Measurements from ENCODE around the gene LGALS7B. TPM values are rescaled to one million over a fixed set of nuclear protein-coding genes. Genes with fewer than 3 reads are reported as not detected.
"Not testable (repeated sequence)": the region's sequence is repeated elsewhere in the genome, so short reads cannot be mapped to it uniquely, and the experiment has no call there.

The LGALS7B gene
- total RNA-seq, 4 donors from 2014 or later: 871 to 2,466 (median 1,613) TPM

GRCh38 chr19:38745316-38745715, 43.7 kb upstream of the LGALS7B start:
- 34 to 84% methylated on average over 3 to 4 of the region's 7 CpGs for WGBS, 2 donors
- intact Hi-C loops (cut with DNase I): no loop called here
- peaks cover 0 to under 1% (median 0%) of the 10 kb centered on the region in 3 donors for H3K4me1 ChIP-seq

DNA sequence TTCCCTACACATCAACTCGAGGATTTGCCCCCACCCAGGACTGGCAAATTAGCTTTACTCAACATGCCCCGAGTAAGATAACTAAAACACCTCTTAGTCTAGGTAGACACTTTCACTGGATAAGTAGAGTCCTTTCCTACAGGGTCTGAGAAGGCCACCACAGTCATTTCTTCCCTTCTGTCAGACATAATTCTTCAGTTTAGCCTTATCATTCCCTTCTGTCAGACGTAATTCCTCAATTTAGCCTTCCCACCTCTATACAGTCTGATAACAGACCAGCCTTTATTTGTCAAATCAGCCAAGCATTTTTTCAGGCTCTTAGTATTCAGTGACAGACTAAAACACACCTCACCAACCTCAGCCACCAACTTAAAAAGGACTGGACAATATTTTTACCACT, 35.2 kb upstream of the LGALS7B start:
- H3K27me3 ChIP-seq; intact Hi-C loops (cut with DNase I); H3K36me3 ChIP-seq; H3K4me3 ChIP-seq; H3K9me3 ChIP-seq; H3K4me1 ChIP-seq; H3K27ac ChIP-seq; DNase-seq: not testable (repeated sequence)
- 85 to 89% methylated on average over 3 of the region's 3 CpGs for WGBS, 2 donors

More at GRCh38 chr19:38745316-38745715, 43.7 kb upstream of the LGALS7B start:
- Histone ChIP-seq H3K27me3 (no peaks in the 10 kb centered on the region), H3K36me3 (no peaks in the 10 kb centered on the region), H3K4me3 (no peak overlapping the region), H3K27ac (no peak overlapping the region), H3K9me3 (no peaks in the 10 kb centered on the region)
- no peak for TF ChIP-seq POLR2A (IDR thresholded peaks at IDR 0.05)
- no peak for TF ChIP-seq CTCF (IDR thresholded peaks at IDR 0.05)
- no peak for DNase-seq

DNA sequence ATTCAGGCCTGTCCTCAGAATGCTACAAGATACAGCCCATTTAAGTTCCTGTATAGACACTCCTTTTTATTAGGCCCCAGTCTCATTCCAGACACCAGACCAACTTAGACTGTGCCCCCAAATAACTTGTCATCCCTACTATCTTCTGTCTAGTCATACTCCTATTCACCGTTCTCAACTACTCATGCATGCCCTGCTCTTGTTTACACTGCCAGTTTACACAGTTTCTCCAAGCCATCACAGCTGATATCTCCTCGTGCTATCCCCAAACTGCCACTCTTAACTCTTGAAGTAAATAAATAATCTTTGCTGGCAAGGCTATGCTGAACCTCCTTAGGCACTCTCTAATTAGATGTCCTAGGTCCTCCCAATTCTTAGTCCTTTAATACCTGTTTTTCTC, 34.8 kb upstream of the LGALS7B start:
- H3K4me1 ChIP-seq; H3K4me3 ChIP-seq; H3K27me3 ChIP-seq; DNase-seq; intact Hi-C loops (cut with DNase I); H3K27ac ChIP-seq; H3K36me3 ChIP-seq; H3K9me3 ChIP-seq: not testable (repeated sequence)
- WGBS, 2 donors: 82% methylated on average over 2 of the region's 2 CpGs; no CpG with 5 or more reads in 1 of the 2 donors

DNA sequence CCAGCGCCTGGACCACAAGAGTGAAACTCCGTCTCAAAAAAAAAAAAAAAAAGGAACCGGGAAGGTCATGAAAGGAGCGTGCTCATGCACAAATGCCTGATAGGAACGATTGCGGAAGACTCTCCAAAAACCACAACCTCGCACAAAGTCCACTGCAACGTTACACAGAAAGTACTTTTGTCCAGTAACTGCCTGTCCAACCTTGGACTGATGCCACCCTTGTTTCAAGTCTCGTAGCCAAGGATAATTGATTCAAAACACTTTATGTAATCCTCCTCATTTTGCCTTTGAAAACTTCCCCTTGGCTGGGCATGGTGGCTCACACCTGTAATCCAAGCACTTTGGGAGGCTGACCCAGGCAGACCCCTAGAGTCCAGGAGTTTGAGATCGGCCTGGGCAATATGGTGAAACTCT, 29.4 kb upstream of the LGALS7B start:
- 74% methylated on average over 10 of the region's 10 CpGs for WGBS, 2 donors
- TF ChIP-seq CTCF (IDR thresholded peaks at IDR 0.05) (no peak), POLR2A (IDR thresholded peaks at IDR 0.05) (no peak)

DNA sequence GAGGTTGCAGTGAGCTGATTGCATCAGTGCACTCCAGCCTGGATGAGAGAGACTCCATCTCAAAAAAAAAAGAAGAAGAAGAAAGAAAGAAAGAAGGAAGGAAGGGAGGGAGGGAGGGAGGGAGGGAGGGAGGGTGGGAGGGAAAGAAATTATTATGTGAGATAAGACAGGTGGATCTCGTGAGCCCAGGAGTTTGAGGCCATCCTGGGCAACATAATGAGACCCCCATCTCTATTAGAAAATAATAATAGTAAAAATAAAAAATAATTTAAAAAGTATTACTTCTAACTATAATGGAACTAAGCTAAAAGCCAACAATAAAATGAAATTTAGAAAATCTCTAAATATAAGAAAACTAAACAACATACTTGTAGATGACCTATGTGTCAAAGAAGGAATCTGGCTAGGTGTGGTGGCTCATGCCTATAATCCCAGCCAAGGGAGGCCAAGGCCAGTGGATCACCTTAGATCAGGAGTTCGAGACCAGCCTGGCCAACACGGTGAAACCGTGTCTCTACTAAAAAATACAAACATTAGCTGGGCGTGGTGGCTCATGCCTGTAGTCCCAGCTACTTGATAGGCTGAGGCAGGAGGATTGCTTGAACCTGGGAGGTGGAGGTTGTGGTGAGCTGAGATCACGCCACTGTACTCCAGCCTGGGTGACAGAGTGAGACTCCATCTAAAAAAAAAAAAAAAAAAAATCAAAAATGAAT, 28.0 kb upstream of the LGALS7B start:
- H3K9me3 ChIP-seq; H3K27ac ChIP-seq; DNase-seq; intact Hi-C loops (cut with DNase I); H3K4me1 ChIP-seq; H3K36me3 ChIP-seq; H3K4me3 ChIP-seq; H3K27me3 ChIP-seq: not testable (repeated sequence)
- WGBS, 2 donors: 72 to 80% methylated on average over 6 of the region's 6 CpGs

More for the DNA sequence above, 29.4 kb upstream of the LGALS7B start:
- no peak for DNase-seq
- Histone ChIP-seq H3K4me3 (no peak overlapping the region), H3K27ac (no peak overlapping the region), H3K4me1 (no peaks in the 10 kb centered on the region), H3K36me3 (no peaks in the 10 kb centered on the region), H3K27me3 (no peaks in the 10 kb centered on the region), H3K9me3 (no peaks in the 10 kb centered on the region)
- intact Hi-C loops (cut with DNase I): no loop called here

DNA sequence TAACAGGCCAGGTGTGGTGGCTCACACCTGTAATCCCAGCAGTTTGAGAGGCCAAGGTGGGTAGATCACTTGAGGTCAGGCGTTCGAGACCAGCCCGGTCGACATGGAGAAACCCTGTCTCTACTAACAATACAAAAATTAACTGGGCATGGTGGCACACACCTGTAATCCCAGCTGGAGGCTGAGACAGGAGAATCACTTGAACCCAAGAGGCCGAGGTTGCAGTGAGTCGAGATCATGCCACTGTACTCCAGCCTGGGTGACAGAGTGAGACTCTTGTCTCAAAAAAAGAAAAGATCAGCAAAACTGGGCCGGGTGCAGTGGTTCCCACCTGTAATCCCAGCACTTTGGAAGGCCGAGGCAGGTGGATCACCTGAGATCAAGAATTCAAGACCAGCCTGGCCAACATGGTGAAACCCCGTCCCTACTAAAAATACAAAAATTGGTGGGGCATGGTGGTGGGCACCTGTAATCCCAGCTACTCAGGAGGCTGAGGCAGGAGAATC, 27.1 kb upstream of the LGALS7B start:
- H3K27me3 ChIP-seq; H3K4me1 ChIP-seq; H3K9me3 ChIP-seq; H3K27ac ChIP-seq; H3K4me3 ChIP-seq; intact Hi-C loops (cut with DNase I); DNase-seq; H3K36me3 ChIP-seq: not testable (repeated sequence)
- 92 to 93% methylated on average over 9 of the region's 9 CpGs for WGBS, 2 donors

GRCh38 chr19:38763795-38764220, 25.2 kb upstream of the LGALS7B start:
- intact Hi-C loops (cut with DNase I): no loop called here
- DNase-seq: no peak
- H3K36me3 ChIP-seq: no peaks in the 10 kb centered on the region
- peaks cover 0 to under 1% (median 0%) of the 10 kb centered on the region in 3 donors for H3K4me1 ChIP-seq
- H3K27me3 ChIP-seq: no peaks in the 10 kb centered on the region
- TF ChIP-seq POLR2A (IDR thresholded peaks at IDR 0.05): no peak
- TF ChIP-seq CTCF (IDR thresholded peaks at IDR 0.05): no peak
- 71 to 91% methylated on average over 3 of the region's 3 CpGs for WGBS, 2 donors
- no peak overlapping the region for H3K27ac ChIP-seq
- no peak overlapping the region for H3K4me3 ChIP-seq
- no peaks in the 10 kb centered on the region for H3K9me3 ChIP-seq

Measured in esophagus squamous epithelium (tissue), 5 donors.